Kidney tubule cell (primary cell): ENCODE results near the gene ALG9.
"Not testable (repeated sequence)": the region's sequence is repeated elsewhere in the genome, so short reads cannot be mapped to it uniquely, and the experiment has no call there.

Experiments
- DNase-seq: peaks from one replicate; pipeline ENCODE4 v3.0.0-alpha.2; 2018; ENCODE audit warnings: low spot score

The ALG9 gene

GRCh38 chr11:111870886-111871692 lies at the start of gene ALG9:
Gene ALG9 (minus strand): TSS chr11:111871581. CDS start chr11:111871482, 99 bp downstream.
- DNase-seq = peak; percentile 84

- DNase-seq = no peak
Measured at GRCh38 chr11:111920908-111921307, 49.5 kb upstream of the ALG9 start.

- DNase-seq = peak; percentile 94
Measured at GRCh38 chr11:111918390-111919256, 47.2 kb upstream of the ALG9 start, which contains the start of gene C11orf52. Gene C11orf52 (plus strand): TSS chr11:111918913. CDS start chr11:111918973, 60 bp downstream.

- DNase-seq = no peak
Measured at GRCh38 chr11:111917788-111918187, 46.4 kb upstream of the ALG9 start.

- no peak for DNase-seq
Measured at GRCh38 chr11:111917312-111917711, 45.9 kb upstream of the ALG9 start.

- no peak for DNase-seq
Measured at GRCh38 chr11:111916768-111917167, 45.4 kb upstream of the ALG9 start.

GRCh38 chr11:111913997-111914396 lies 42.6 kb upstream of the ALG9 start:
- peak; percentile 80 for DNase-seq

GRCh38 chr11:111913031-111913861 lies 41.9 kb upstream of the ALG9 start:
- peak; percentile 42 for DNase-seq

GRCh38 chr11:111912535-111912934 lies 41.2 kb upstream of the ALG9 start, which contains the start of gene HSPB2:
Gene HSPB2 (plus strand): TSS chr11:111912734. CDS start chr11:111912830, 96 bp downstream.
- no peak for DNase-seq

GRCh38 chr11:111911563-111912401 lies 40.4 kb upstream of the ALG9 start, which contains the start of gene CRYAB:
Gene CRYAB (minus strand): TSS chr11:111911770. CDS start chr11:111911724, 46 bp downstream.
- peak; percentile 99 for DNase-seq

- DNase-seq = no peak
Measured at GRCh38 chr11:111910676-111911562, 39.5 kb upstream of the ALG9 start.

GRCh38 chr11:111909378-111909777 lies 38.0 kb upstream of the ALG9 start:
- DNase-seq = no peak

- no peak for DNase-seq
Measured at GRCh38 chr11:111908639-111909305, 37.4 kb upstream of the ALG9 start.

GRCh38 chr11:111906680-111907079 lies 35.3 kb upstream of the ALG9 start:
- no peak for DNase-seq

GRCh38 chr11:111905411-111905810 lies 34.0 kb upstream of the ALG9 start:
- DNase-seq = no peak

- no peak for DNase-seq
Measured at GRCh38 chr11:111886844-111887243, 15.5 kb upstream of the ALG9 start.

- no peak for DNase-seq
Measured at GRCh38 chr11:111886032-111886431, 14.7 kb upstream of the ALG9 start.

- not testable (repeated sequence) for DNase-seq
Measured at GRCh38 chr11:111885053-111885452, 13.7 kb upstream of the ALG9 start.

- no peak for DNase-seq
Measured at GRCh38 chr11:111882202-111882601, 10.8 kb upstream of the ALG9 start.
